GM18858 (cell line): ENCODE data around the gene POLDIP2.

Source experiments
- ATAC-seq: cut with Tn5 transposase; IDR thresholded peaks from one replicate; pipeline ENCODE4 v1.9.1; 2021; ENCODE audit not compliant: unreplicated experiment

POLDIP2 gene

GRCh38 chr17:28338056-28338768, 19.1 kb downstream of the POLDIP2 start:
- ATAC-seq = no peak

- ATAC-seq = no peak
Measured at GRCh38 chr17:28335959-28336871, 21.1 kb downstream of the POLDIP2 start.

GRCh38 chr17:28335201-28335958, 21.9 kb downstream of the POLDIP2 start, which contains the start of the genes IFT20 and TNFAIP1:
IFT20 (minus strand) TSS chr17:28335472; CDS start chr17:28331985, 3,487 bp downstream.
TNFAIP1 (plus strand) TSS chr17:28335761; CDS start chr17:28339522, 3,761 bp downstream.
- peak; percentile 95 for ATAC-seq

GRCh38 chr17:28334666-28335200, 22.6 kb downstream of the POLDIP2 start:
- ATAC-seq = no peak

- no peak for ATAC-seq
Measured at GRCh38 chr17:28334171-28334570, 23.2 kb downstream of the POLDIP2 start.

- no peak for ATAC-seq
Measured at GRCh38 chr17:28333083-28333746, 24.1 kb downstream of the POLDIP2 start.

- no peak for ATAC-seq
Measured at GRCh38 chr17:28331891-28332420, 25.4 kb downstream of the POLDIP2 start.

GRCh38 chr17:28330671-28331070, 26.7 kb downstream of the POLDIP2 start:
- ATAC-seq = no peak

- ATAC-seq = no peak
Measured at GRCh38 chr17:28328325-28328724, 29.0 kb downstream of the POLDIP2 start.

- ATAC-seq = no peak
Measured at GRCh38 chr17:28327709-28328108, 29.6 kb downstream of the POLDIP2 start.

GRCh38 chr17:28327031-28327607, 30.2 kb downstream of the POLDIP2 start:
- no peak for ATAC-seq

GRCh38 chr17:28326114-28326513, 31.2 kb downstream of the POLDIP2 start:
- ATAC-seq = no peak

GRCh38 chr17:28325211-28325610, 32.1 kb downstream of the POLDIP2 start:
- ATAC-seq = no peak

GRCh38 chr17:28324781-28325180, 32.5 kb downstream of the POLDIP2 start:
- no peak for ATAC-seq

GRCh38 chr17:28324267-28324745, 33.0 kb downstream of the POLDIP2 start:
- ATAC-seq = no peak

GRCh38 chr17:28320215-28321061, 36.9 kb downstream of the POLDIP2 start:
- ATAC-seq = no peak

GRCh38 chr17:28319598-28319935, 37.8 kb downstream of the POLDIP2 start:
- ATAC-seq = no peak

- ATAC-seq = peak; percentile 89
Measured at GRCh38 chr17:28318759-28319597, 38.3 kb downstream of the POLDIP2 start, which contains the start of gene TMEM97. TMEM97 (plus strand) TSS chr17:28319200; CDS start chr17:28319240, 40 bp downstream.
